ENCODE results near the gene MXD4.

MXD4 gene

GRCh38 chr4:2220016-2220630, 41.8 kb downstream of the MXD4 start:
- no peaks in the 10 kb centered on the region for H3K79me2 ChIP-seq (ENCODE audit: insufficient read depth, low read depth)
- no peak overlapping the region for H3K4me2 ChIP-seq
- H3K4me3 ChIP-seq (IDR thresholded peaks at IDR 0.05; ENCODE audit: insufficient read depth, low read depth, low read length): no peak overlapping the region
- H2AFZ ChIP-seq (ENCODE audit: low read depth): no peak overlapping the region
- H3K36me3 ChIP-seq (ENCODE audit: insufficient read depth): no peaks in the 10 kb centered on the region
- peaks cover 35% of the 10 kb centered on the region for H3K4me1 ChIP-seq (ENCODE audit: low read depth, poor library complexity, severe bottlenecking)
- no peaks in the 10 kb centered on the region for H3K27me3 ChIP-seq (ENCODE audit: insufficient read depth, low read depth)
- H3K9ac ChIP-seq: no peak overlapping the region
- H4K20me1 ChIP-seq (ENCODE audit: insufficient read depth): no peaks in the 10 kb centered on the region
- no peak overlapping the region for H3K27ac ChIP-seq
- peak; percentile 73 for TF ChIP-seq CTCF (conservative IDR thresholded peaks at IDR 0.05; ENCODE audit: low read depth, low read length)

- Histone ChIP-seq H3K27me3 (ENCODE audit: insufficient read depth, low read depth) (no peaks in the 10 kb centered on the region), H3K4me1 (ENCODE audit: low read depth, poor library complexity, severe bottlenecking) (peaks cover 35% of the 10 kb centered on the region), H2AFZ (ENCODE audit: low read depth) (no peak overlapping the region), H3K36me3 (ENCODE audit: insufficient read depth) (no peaks in the 10 kb centered on the region), H3K27ac (no peak overlapping the region), H3K9ac (no peak overlapping the region), H4K20me1 (ENCODE audit: insufficient read depth) (no peaks in the 10 kb centered on the region), H3K79me2 (ENCODE audit: insufficient read depth, low read depth) (no peaks in the 10 kb centered on the region), H3K4me3 (IDR thresholded peaks at IDR 0.05; ENCODE audit: insufficient read depth, low read depth, low read length) (no peak overlapping the region), H3K4me2 (no peak overlapping the region)
- TF ChIP-seq CTCF (conservative IDR thresholded peaks at IDR 0.05; ENCODE audit: low read depth, low read length): no peak
These were observed 42.6 kb downstream of the MXD4 start for GRCh38 chr4:2219233-2219760.

- H3K36me3 ChIP-seq (ENCODE audit: insufficient read depth): no peaks in the 10 kb centered on the region
- H3K4me2 ChIP-seq: no peak overlapping the region
- H3K9ac ChIP-seq: no peak overlapping the region
- no peaks in the 10 kb centered on the region for H3K27me3 ChIP-seq (ENCODE audit: insufficient read depth, low read depth)
- no peak overlapping the region for H3K27ac ChIP-seq
- H2AFZ ChIP-seq (ENCODE audit: low read depth): no peak overlapping the region
- no peaks in the 10 kb centered on the region for H4K20me1 ChIP-seq (ENCODE audit: insufficient read depth)
- TF ChIP-seq CTCF (conservative IDR thresholded peaks at IDR 0.05; ENCODE audit: low read depth, low read length): no peak
- H3K79me2 ChIP-seq (ENCODE audit: insufficient read depth, low read depth): no peaks in the 10 kb centered on the region
- H3K4me1 ChIP-seq (ENCODE audit: low read depth, poor library complexity, severe bottlenecking): peaks cover 28% of the 10 kb centered on the region
- H3K4me3 ChIP-seq (IDR thresholded peaks at IDR 0.05; ENCODE audit: insufficient read depth, low read depth, low read length): no peak overlapping the region
These were observed 43.5 kb downstream of the MXD4 start for GRCh38 chr4:2218436-2218835.

GRCh38 chr4:2217726-2218125, 44.2 kb downstream of the MXD4 start:
- no peak for TF ChIP-seq CTCF (conservative IDR thresholded peaks at IDR 0.05; ENCODE audit: low read depth, low read length)
- Histone ChIP-seq H3K9ac (no peak overlapping the region), H3K79me2 (ENCODE audit: insufficient read depth, low read depth) (no peaks in the 10 kb centered on the region), H2AFZ (ENCODE audit: low read depth) (no peak overlapping the region), H3K27me3 (ENCODE audit: insufficient read depth, low read depth) (no peaks in the 10 kb centered on the region), H3K36me3 (ENCODE audit: insufficient read depth) (no peaks in the 10 kb centered on the region), H3K4me3 (IDR thresholded peaks at IDR 0.05; ENCODE audit: insufficient read depth, low read depth, low read length) (no peak overlapping the region), H3K4me2 (no peak overlapping the region), H3K27ac (no peak overlapping the region), H3K4me1 (ENCODE audit: low read depth, poor library complexity, severe bottlenecking) (peaks cover 21% of the 10 kb centered on the region), H4K20me1 (ENCODE audit: insufficient read depth) (no peaks in the 10 kb centered on the region)

All from KMS-11 (cell line).